IPS-18a (cell line): Measurements from ENCODE around the gene DNMT3L.
"Not testable (repeated sequence)": the region's sequence is repeated elsewhere in the genome, so short reads cannot be mapped to it uniquely, and the experiment has no call there.

Experiments
- H3K27ac ChIP-seq: one replicate; pipeline ENCODE4 v1.5.1; 2013; ENCODE audit warnings: low read length
- H3K27me3 ChIP-seq: one replicate; pipeline ENCODE4 v1.6.1; 2013; ENCODE audit warnings: mild to moderate bottlenecking, low read length; ENCODE audit not compliant: control insufficient read depth, insufficient read depth
- H3K36me3 ChIP-seq: one replicate; pipeline ENCODE4 v1.6.1; 2013; ENCODE audit warnings: low read depth, low read length; ENCODE audit not compliant: control insufficient read depth
- H3K4me1 ChIP-seq: one replicate; pipeline ENCODE4 v1.6.1; 2013; ENCODE audit warnings: low read depth, low read length; ENCODE audit not compliant: control insufficient read depth
- H3K4me3 ChIP-seq: one replicate; pipeline ENCODE4 v1.5.1; 2013; ENCODE audit warnings: low read length
- H3K9ac ChIP-seq: one replicate; pipeline ENCODE4 v1.6.1; 2013; ENCODE audit warnings: mild to moderate bottlenecking, low read length, moderate library complexity
- H3K9me3 ChIP-seq: one replicate; pipeline ENCODE4 v1.6.1; 2013; ENCODE audit warnings: low read depth, low read length; ENCODE audit not compliant: control insufficient read depth

The DNMT3L gene

GRCh38 chr21:44285138-44285992 is 23.7 kb upstream of the DNMT3L start, which contains the start of gene AIRE:
Gene AIRE (plus strand): TSS chr21:44285876. CDS start chr21:44286007, 131 bp downstream.
- no peaks in the 10 kb centered on the region for H3K36me3 ChIP-seq
- H3K27me3 ChIP-seq, result no peaks in the 10 kb centered on the region
- no peaks in the 10 kb centered on the region for H3K9me3 ChIP-seq
- peaks cover 7% of the 10 kb centered on the region for H3K4me1 ChIP-seq
- no peak within 1 kb of the TSS for H3K27ac ChIP-seq
- no peak within 1 kb of the TSS for H3K9ac ChIP-seq
- no peak within 1 kb of the TSS for H3K4me3 ChIP-seq

DNA sequence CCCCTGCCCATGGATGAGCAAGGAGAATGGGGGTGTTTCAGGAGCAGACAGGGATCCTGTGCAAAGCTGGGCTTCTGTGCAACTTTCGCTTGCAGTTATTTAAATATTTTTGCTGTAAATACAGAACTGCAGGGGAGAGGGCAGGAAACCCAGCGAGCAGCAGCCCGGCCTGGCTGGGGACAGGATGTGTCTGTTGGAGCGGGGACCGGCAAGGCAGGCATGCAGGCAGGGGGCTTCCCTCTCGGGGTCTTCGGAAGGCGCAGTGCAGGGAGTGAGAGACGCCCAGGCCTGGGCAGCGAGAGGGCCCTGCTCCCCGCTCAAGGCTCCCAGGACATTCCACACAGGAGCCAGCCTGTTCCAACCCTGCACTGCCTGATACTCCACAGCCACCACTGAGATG is 22.3 kb upstream of the DNMT3L start:
- no peaks in the 10 kb centered on the region for H3K27me3 ChIP-seq
- peaks cover 7% of the 10 kb centered on the region for H3K4me1 ChIP-seq

GRCh38 chr21:44283211-44283785 is 21.6 kb upstream of the DNMT3L start:
- not testable (repeated sequence) for H3K9me3 ChIP-seq, H3K4me1 ChIP-seq, H3K4me3 ChIP-seq, H3K27ac ChIP-seq, H3K9ac ChIP-seq, H3K27me3 ChIP-seq, H3K36me3 ChIP-seq

More for the DNA sequence above, 22.3 kb upstream of the DNMT3L start:
- no peak overlapping the region for H3K27ac ChIP-seq
- H3K4me3 ChIP-seq, result no peak overlapping the region
- no peaks in the 10 kb centered on the region for H3K36me3 ChIP-seq
- no peaks in the 10 kb centered on the region for H3K9me3 ChIP-seq
- H3K9ac ChIP-seq, result no peak overlapping the region

DNA sequence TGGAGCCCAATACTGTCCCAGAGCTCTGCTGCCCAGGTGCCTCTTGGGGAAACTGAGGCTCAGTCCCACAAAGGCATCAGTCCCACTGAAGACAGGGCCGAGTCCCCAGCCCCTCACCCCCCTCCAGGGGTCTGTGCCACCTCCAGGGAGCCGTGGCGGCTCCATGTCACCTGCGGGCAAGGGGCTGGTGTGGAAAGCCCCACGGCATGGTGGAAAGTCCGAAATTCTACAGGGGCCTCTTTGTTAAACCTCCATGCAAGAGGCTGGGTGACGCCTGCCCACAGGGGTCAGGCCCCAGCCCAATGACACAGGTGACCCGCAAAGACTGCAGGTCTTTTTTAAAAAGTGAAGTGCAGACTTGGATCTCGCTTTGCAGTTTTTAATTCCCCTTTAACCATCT is 20.7 kb upstream of the DNMT3L start:
- Histone ChIP-seq H3K4me1 (peaks cover 7% of the 10 kb centered on the region), H3K4me3 (no peak overlapping the region), H3K27ac (no peak overlapping the region), H3K9me3 (no peaks in the 10 kb centered on the region), H3K36me3 (no peaks in the 10 kb centered on the region), H3K27me3 (no peaks in the 10 kb centered on the region), H3K9ac (no peak overlapping the region)

- H3K4me3 ChIP-seq, result no peak overlapping the region
- no peaks in the 10 kb centered on the region for H3K27me3 ChIP-seq
- H3K4me1 ChIP-seq, result peaks cover 7% of the 10 kb centered on the region
- no peak overlapping the region for H3K9ac ChIP-seq
- H3K9me3 ChIP-seq, result no peaks in the 10 kb centered on the region
- H3K36me3 ChIP-seq, result no peaks in the 10 kb centered on the region
- no peak overlapping the region for H3K27ac ChIP-seq
These were observed 20.1 kb upstream of the DNMT3L start for GRCh38 chr21:44281801-44282200.

DNA sequence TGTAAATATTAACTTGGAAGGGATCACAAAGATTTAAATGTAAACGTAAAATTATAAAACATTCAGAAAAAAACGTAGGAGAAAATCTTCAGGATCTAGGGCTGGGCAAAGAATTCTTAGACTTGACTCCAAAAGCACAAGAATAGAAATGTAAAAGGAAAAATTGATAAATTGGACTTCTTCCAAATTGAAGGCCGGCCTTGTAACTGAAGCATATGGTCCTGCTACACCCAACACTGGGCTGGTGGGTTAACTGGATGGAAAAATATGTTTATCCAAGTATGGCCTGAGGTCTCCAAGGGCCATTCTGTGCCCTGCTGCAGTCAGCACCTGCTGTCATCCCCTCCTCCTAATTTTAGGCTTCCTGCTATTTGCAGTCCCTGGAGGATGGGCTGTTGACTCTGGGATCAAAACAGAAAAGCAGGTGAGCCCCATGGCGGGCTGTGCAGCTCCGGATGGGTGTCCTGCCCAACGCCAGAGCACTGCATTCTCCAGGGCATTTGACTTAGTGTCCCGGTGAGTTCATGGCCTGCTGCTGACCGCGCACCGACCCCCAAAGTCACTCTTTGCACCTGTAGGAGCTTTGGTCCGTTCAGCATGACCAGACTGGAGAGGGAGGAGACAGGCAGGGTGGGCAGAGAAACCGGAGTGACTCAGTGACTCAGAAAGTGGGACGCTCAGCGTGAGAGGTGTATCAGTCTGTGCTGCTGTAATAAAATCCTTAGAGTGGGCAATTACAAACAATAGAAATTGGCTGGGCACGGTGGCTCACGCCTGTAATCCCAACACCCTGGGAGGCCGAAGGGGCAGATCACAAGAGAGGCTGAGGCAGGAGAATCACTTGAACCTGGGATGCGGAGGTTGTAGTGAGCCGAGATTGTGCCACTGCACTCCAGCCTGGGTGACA is 17.9 kb upstream of the DNMT3L start:
- Histone ChIP-seq H3K9me3 (no peaks in the 10 kb centered on the region), H3K27ac (no peak overlapping the region), H3K36me3 (no peaks in the 10 kb centered on the region), H3K4me3 (no peak overlapping the region), H3K27me3 (no peaks in the 10 kb centered on the region), H3K9ac (no peak overlapping the region), H3K4me1 (peaks cover 7% of the 10 kb centered on the region)

DNA sequence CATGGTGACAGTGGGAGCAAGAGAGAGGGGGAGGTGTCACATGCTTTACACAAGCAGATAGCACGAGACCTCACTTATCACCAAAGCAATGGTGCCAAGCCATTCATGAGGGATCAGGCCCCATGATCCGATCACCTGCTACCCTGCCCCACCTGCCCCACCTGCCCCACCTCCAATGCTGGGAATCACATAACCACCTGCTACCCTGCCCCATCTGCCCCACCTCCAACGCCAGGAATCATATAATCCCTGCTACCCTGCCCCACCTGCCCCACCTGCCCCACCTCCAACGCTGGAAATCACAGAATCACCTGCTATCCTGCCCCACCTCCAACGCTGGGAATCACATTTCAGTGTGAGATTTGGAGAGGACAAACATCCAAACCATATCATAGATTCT is 13.3 kb upstream of the DNMT3L start:
- no peaks in the 10 kb centered on the region for H3K4me1 ChIP-seq
- no peaks in the 10 kb centered on the region for H3K27me3 ChIP-seq
- H3K4me3 ChIP-seq, result no peak overlapping the region
- no peaks in the 10 kb centered on the region for H3K9me3 ChIP-seq
- no peak overlapping the region for H3K27ac ChIP-seq
- no peaks in the 10 kb centered on the region for H3K36me3 ChIP-seq
- no peak overlapping the region for H3K9ac ChIP-seq

- Histone ChIP-seq H3K9ac (no peak overlapping the region), H3K36me3 (no peaks in the 10 kb centered on the region), H3K9me3 (no peaks in the 10 kb centered on the region), H3K27ac (no peak overlapping the region), H3K4me3 (no peak overlapping the region), H3K4me1 (no peaks in the 10 kb centered on the region), H3K27me3 (no peaks in the 10 kb centered on the region)
These were observed 11.3 kb upstream of the DNMT3L start for GRCh38 chr21:44273046-44273445.

DNA sequence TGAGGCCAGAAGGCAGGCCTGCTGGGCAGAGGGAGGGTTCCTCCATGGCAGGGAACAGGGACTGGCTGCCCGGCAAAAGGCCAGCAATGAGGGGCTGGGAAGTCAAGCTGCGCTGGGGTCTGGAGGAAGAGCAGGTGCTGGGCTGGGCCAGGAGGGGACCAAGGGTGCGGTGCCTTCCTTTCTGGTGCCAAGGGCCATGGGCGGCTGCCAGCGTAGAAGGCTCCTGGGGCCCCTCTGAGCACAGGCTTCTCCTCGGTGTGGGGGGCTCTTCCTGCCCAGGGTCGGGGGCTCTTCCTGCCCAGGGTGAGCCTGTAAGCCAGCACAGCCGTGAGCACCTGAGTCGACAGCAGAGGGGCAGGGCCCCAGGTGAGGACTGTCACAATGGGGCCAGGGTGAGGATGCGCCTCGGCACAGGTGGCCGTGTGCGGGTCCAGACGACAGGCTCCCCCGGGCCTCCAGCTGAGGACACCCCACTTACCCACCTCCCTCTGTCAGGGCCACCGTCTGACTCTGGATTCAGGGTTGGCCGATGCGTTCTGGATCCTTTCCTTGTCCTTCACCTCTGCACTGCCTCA is 10.7 kb upstream of the DNMT3L start:
- Histone ChIP-seq H3K27ac (no peak overlapping the region), H3K9me3 (no peaks in the 10 kb centered on the region), H3K9ac (no peak overlapping the region), H3K4me3 (no peak overlapping the region), H3K36me3 (no peaks in the 10 kb centered on the region), H3K4me1 (no peaks in the 10 kb centered on the region), H3K27me3 (no peaks in the 10 kb centered on the region)

DNA sequence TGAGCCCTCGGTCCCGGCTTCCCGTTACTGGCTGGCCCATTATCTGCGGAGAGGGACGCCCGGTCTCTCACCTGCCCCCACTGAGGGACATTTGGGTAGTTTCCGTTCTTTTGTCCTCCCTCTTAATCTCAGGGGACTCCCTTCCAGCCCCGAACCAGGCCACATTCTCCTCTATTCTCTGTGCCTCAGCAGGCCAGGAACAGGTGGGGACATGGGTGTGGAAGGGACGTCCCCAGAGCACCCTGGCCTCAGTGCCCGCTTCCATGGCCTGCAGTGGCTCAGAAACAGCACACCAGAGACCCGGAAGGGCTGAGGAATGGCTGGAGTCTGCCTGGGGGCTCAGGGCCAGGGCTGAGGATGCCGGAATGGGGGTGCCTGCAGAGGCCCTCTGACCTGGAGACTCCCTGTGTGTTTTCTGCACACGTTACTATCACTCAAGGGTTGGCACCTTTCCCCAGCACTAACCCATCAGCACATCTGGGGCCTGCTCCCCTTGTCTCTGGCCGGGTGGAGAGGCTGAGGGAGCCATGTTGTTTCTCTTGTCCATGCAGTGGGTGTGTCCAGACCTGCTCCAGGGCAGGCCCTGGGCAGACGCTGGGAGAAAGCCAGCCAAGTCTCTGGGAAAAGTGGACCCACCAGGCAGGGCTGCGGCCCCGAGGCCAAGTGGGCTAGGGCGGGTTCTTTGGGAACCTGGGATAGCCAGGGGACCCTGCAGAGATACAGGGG is 10.0 kb upstream of the DNMT3L start:
- no peaks in the 10 kb centered on the region for H3K27me3 ChIP-seq
- H3K36me3 ChIP-seq, result no peaks in the 10 kb centered on the region
- no peak overlapping the region for H3K9ac ChIP-seq
- no peak overlapping the region for H3K27ac ChIP-seq
- H3K4me1 ChIP-seq, result no peaks in the 10 kb centered on the region
- H3K9me3 ChIP-seq, result no peaks in the 10 kb centered on the region
- H3K4me3 ChIP-seq, result no peak overlapping the region

GRCh38 chr21:44269090-44269489 is 7.4 kb upstream of the DNMT3L start:
- Histone ChIP-seq H3K9ac (no peak overlapping the region), H3K4me1 (no peaks in the 10 kb centered on the region), H3K36me3 (no peaks in the 10 kb centered on the region), H3K4me3 (no peak overlapping the region), H3K27me3 (no peaks in the 10 kb centered on the region), H3K27ac (no peak overlapping the region), H3K9me3 (no peaks in the 10 kb centered on the region)
